GF-D8 (cell line): Measurements from ENCODE around the gene PLCL1.
A peak's percentile ranks its signal among the peaks of the same experiment; 100 is the strongest.

Source experiments
- DNase-seq: peaks from one replicate; lab custom pipeline; 2025; lab: John Stamatoyannopoulos, UW

Gene PLCL1

DNA sequence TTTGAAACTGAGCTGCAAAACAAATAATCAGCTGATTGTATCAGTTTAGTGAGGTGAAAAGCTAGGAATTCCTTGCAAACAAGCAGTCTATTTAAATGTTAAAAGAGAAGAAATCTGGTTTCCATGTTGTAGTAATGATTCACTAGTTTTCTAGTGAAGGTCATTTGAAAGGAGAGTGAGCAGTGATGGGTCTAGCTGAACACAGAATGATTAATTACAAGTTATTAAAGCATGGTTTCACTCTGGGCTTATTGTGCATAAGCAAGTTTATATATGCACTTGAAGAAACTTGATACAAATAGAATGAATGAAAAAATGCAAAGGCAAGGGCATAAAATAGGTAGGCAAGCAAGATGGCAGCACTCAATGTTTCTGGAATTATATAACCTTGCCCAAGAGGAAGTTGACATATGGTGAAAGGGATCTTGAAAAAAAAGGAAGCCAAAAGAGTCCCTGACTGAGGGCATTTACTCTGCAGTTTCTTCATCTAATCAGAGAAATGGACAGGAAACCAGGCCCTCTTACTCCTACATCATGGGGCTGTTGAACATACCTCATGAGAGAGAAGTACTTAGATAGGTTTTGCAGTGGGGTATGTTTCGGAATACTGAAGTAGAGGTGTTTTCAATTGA lies 53.2 kb downstream of the PLCL1 start:
- peak; percentile 70 for DNase-seq

DNA sequence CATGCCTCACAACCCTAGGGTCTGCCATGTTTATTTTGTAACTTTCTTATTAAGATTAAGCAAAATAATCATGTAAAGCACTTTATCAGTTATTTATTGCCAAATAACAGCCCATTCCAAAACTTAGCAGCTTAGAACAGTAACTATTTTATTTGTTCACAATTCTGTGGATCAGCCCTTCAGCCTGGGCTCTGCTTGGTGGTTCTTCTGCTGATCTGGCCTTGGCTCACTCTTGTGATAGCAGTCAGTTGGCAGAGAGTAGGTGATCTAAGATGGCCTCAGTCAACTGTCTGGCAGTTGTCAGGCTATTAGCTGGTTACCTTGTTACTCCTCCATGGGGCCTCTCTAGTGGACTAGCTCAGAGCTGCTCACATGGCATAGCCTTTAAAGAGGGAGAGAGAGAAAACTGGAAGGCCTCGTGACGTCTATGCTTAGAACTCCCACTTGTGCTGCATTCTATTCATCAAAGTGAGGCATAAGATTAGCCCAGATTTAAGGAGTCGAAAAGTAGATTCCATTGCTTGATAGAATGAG lies 54.3 kb downstream of the PLCL1 start:
- no peak for DNase-seq

DNA sequence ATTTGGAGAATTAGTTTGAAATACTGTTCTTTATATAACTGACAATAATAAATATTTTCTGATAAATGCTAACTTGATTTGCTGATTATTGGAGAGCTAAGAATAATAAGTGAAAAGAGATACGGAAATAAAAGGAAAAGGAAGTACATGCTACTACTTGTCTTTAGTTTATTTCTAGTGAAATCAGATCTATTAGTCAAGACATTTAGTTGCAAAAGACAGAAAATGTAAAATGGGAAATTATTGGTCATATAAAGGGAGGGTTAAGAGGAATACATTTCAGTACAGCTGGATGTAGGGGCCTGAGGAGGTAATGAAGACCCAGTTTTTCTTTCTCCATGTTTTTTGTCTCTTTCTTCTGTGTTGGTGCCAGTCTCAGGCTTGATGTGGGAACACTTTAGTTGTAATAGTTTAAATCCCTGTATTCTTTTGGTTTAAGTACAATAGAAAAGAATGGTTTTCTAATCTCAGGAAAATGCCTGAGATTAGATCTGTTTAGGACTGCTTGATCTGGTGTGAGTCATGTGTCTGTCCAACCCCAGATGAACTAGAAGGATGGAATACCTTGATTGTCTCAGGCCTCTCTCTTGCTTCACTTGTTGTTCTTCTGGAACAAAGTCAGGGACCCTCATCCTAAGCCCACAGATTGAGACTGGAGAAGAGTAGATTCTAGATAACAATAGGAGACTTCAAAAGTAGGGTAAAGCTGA lies 58.0 kb downstream of the PLCL1 start:
- DNase-seq, result no peak

DNA sequence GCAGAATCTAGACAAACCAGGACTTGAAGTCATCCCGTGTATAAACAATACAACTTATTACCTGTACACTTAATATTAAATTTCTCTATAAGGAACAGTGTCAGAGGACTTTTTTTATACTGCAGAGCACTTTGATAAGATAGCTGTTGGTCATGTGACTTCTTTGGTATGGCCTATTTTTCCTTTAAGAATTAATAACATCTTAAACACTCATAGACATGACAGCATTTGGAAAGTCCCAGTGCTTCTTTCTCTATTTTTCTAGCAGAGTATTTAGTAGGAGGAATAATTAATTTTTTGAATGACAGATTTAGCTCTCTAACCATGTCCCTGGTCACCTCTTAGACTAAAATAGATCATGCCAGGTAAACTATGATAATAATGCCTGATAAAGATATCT lies 59.4 kb downstream of the PLCL1 start:
- no peak for DNase-seq

DNA sequence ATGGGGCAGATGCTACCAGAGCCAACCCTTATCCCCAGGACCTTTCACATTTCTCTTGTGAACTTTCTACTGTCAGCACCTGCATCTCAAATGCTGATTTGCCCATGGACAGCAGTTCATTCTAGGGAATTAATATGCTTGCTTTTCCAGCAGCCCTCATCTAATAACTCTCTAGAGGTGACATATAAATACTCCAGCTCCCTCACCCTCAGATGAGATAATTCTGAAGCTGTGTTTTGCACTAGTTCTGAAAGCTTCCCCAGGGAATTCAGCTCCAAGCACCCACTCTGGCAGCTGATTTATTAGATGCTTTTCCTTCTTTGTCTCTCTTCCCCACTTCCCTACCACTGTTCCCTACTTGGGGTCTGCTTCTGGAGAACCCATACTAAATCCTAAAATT lies 62.1 kb downstream of the PLCL1 start:
- DNase-seq, result no peak

DNA sequence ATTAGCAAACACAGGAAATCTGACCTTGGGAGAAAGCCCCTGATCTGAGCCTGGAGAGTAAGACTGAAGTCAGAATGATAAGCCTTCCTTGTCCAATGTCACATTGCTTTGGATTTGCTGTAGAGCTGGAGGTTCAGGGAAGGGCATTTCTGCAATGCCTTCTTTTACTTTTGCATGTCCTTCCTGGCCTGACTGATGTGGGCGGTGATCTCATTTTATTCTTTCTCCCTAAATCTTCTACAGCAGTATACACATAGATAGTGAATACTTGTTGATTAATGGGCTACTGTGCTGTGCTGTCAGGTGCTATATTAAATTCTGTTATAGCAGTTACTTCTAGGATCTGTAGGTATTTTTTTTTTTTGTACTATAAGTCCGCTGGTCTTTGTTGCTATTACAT lies 62.6 kb downstream of the PLCL1 start:
- DNase-seq, result no peak

DNA sequence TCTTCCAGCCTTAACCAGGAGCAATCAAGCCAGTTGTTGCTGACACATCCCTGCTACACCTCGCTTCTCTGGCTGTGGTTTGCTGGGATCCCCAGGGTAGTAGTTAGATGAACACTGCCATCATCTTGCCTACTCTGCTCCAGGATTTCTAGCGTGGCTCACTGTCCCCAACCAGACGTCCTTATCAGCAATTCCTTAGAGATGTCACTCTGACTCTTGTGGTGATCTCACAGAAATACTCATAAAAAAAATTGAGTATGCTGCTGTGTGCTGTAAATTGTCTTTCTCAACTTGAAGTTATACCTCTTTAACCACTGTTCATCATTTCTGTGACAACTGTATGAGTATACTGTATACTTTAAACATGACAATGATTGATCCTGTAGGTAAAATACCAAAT lies 63.2 kb downstream of the PLCL1 start:
- no peak for DNase-seq

DNA sequence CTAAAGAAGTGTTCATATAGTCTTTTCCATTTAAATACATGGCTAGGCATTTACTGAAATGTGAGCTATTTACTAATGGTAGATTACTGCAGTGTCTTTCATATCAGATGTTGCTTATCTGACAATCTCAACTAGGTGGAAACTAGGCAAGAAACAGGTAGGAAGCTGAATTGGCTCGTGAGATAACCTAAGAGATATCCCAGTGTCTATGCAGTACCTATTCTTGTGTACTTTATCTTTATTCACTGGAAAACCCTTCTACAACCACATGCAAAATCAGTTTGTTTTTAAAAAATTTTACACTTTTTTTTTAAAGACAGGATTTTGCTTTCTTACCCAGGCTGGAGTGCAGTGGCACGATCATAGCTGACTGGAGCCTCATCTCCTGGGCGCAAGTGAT lies 63.8 kb downstream of the PLCL1 start:
- no peak for DNase-seq

DNA sequence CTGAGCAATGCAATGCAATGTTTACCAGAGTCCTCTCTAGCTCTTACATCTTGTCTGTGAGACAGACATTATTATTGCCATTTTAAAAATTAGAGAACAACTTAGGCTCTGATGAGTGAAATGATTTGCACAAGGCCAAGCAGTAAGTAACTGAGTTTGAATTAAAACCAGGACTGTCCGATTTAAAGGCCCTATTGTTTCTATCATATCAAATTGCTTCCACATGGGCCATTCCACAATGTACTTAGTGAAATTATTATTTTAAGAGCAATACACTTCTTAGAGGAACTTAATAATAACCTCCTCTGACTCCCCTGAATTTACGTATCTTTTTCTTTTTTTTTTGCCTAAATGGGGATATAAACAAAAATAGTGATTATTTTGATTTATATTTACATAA lies 64.6 kb downstream of the PLCL1 start:
- no peak for DNase-seq

DNA sequence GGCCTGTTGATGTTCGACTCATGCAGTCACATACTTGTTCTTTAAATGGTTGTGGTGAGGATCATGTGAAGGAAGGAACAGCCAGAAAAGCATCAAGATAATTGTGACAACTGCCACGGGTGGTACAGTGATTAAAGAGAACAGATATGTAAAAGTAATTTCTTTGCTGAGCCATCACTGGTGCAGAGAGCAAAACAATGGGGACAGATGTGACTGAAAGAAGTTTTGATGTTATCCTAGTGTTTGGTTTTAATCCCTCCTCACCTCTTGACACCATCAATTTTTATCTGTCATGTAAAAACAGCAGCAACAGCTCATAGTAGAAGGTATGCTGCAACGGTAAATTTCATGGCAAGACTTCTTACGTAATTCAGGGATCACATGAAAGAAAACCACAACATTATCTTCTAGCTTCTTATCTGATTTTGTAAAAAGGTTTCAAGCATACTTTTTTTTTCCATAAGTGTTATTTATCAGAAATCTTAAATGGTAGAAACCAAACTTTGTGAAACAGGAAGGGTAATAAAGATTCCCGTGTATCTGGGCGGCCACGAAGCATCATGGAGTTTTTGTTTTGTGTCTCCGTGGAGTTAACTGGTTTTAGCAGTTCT lies 65.2 kb downstream of the PLCL1 start:
- DNase-seq, result peak; percentile 74

DNA sequence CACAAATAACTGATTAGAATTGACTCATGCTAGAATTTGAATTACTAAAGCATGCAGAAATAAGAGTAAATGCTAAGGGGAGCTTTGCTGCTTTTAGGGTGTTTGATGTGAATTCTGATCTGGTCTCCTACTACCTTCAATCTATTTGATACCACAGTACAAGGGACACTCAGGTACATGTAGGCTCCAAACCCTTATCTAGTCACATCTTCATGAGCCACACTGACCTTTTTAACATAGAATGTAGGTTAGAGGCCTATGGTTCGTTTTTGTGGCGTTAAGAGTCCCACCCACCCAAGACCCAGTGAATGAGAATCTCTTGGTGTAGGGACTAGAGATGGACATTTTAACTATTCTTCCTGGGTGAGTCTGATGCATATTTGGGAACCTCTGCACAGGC lies 65.7 kb downstream of the PLCL1 start:
- no peak for DNase-seq

DNA sequence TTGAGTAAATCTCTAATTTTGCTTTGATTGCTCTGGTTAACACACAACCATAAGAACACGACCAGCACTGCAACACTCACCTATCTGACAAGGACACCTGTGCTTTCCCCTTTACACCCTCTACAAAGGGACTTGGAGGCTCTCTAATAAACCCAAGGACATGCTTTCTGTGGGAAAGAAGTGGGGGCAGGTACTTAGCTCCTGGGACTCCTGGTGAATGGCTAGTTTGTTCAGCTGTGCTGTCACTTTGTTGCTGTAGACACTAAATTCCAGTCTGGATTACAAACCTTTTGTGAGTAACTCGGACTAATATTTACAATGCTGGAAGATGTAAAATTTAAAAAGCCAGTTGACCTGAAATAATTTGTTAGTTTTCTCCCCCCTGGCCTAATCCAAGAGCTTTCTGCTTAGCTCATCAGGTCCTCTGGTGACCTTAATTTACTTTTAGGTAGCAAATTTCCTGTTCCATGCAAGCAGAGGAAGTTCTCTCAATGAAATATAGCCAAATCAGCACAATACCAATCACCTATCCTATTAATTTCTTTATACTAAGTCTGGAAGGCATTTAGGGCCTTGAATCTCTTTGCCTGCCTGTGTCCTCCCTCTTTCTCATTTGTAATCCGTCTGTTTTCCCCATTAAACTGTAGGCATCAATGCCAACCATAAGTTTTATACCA lies 67.5 kb downstream of the PLCL1 start:
- no peak for DNase-seq

DNA sequence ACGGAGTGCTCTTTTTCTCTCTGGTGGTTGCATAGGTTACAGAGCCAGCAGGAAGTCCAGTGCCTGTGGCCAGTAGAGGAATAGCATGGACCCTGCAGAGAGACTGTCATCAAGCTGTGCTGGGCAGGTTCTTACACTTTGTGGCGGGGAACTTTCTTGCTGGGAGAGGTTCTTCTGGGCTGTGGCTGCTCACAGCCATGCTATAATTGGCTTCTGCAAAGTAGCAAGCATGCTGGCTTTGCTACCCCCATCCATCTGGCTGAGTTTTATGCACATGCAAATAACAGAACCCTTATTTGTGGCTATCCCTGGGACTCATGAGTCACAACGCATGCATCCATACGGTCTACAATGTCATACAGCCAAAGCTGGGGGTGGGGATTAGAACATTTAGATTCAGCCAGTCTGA lies 68.9 kb downstream of the PLCL1 start:
- no peak for DNase-seq

DNA sequence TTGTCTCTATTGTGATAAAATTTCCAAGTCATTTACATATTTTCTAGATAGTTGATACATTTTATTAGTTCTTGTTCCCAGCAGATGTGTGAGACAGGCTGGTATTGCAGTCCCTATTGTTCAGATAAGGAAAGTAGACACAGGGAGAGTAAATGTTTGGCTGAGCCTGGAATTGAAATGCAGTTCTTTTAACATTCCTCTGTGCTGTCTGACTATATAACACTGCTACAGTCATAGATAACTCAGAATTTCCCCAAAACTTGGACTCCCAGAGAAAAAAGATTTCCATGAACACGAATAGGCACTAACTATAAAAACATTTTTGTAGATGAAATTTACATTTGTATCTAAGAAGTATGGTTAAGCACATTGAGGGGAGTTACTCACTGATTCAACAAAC lies 71.4 kb downstream of the PLCL1 start:
- DNase-seq, result no peak

DNA sequence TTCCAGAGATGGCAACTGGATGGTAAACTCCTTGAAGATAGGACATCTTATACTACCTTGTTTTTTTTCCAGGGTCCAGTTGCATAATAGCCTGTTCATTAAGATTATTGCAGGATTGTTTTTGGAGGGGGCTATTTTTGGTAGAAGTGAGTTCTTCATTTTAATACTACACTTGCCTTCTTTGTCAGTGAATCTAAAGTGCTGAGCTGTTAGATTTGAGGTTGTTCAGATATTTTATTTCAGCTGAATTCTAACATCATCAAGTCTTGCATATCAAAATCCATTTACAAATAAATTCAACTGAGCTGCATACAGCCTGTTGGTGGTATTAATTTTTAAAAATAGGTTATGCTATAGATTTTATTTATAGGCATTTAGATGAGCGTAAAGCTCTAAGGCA lies 72.1 kb downstream of the PLCL1 start:
- no peak for DNase-seq

DNA sequence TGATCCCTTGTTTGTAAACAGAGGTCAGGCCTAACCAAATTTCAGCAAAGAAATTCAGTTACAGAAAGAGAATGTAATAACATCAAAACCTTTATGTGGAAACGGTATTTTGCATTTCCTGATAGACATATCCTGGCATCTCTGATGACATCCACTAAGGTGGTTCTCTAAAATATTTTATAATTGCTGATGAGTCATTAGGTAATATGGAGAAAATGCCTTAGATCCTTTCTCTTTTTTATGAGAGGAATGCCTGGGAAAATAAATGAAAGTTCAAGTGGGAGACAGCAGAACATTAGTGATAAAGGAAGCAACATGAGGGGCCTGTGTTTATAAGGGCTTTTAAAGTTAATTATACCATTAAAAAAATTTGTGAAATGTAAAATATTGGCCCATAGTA lies 72.6 kb downstream of the PLCL1 start:
- no peak for DNase-seq

DNA sequence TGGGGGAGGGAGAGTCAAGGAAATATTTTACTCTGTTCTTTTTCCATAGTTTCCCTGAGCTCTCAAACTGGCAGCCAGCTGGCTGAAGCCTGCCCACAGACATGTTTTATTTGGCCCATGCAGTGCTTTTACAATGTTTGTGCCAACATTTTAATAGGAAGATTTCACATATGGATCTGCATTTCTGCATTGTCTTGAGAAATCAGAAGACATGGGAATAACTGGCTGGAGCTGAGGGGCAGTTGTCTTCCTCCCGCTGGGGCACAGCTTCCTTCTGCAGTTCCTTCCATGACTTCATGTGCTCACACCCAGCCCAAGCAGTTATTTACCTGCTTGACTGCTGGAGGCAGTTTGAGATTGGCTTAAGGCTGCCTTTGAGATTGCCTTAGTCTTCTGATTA lies 74.4 kb downstream of the PLCL1 start:
- DNase-seq, result no peak

DNA sequence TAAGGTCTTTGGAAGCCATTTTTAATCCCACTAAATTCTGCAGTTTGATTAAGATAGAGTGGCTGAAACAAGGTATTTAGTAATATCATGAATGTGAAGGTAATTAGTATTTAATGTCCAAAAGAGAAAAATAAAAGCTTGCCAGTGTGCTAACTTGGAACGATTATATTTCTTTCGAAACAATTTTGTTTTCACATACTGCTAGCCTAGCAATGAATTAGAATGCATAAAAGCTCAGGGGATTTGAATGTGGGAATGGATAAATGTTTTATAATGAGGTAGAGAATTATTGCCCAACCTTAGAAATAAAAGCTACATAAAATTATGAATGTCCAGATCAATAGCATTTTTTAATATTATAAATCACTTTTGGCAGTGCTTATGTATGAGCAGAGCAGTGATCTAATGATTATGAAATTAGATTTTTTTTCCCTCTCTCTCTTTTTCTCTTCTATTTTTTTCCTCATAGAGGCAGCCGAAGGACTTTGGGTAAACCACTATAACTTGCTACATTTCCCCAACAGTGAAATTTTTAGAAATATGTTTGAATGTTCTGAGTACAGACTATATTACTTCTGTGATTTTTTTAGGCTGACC lies 75.5 kb downstream of the PLCL1 start:
- no peak for DNase-seq

DNA sequence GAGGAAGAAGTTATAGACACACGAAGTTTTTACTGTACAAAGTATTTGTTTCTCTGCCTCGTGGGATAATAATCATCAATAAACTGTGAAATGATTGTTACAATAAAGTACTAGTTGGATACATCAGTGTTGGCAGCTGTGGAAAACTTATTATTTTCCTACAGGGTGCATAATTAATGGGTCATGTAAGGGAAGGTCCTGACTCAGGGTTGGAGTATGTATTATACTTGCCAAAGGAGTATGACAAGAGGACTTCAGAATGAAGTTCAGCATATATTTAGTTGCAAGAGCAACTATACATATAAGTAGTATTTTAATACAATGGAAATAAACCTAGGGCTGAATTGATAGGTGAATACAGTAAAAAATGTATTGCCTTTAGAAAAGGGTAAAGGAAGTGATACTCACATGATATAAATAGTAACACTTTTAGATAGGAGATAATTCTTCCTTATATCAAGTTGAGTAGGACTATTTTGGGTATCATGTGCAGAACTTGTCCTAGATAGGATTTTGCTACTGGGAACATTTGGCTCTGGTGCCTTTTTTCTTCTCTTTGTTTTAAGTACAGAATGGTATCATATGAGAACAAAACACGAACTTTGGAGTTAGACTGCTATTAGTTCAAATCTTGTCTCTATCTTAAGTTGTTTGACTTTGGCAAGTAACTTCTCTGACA lies 79.1 kb downstream of the PLCL1 start:
- no peak for DNase-seq

DNA sequence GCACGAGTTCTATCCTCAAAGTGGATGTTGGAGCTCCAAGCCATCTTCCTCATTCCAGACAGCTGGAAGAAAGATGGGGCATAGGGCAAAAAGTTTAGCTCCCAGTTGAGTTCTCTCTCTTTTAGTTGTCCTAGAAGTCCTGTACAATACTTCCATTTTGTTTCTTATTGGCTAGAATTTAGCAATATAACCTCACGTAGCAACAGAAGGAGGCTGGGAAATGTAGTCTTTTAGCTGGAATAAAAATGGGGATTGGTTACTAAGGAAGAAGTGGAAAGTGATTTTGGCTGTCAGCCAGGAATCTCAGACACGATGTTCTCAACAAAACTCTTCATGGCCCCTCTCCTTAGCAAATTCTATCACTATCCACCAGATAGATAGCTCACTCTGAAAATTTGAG lies 79.9 kb downstream of the PLCL1 start:
- DNase-seq, result no peak

DNA sequence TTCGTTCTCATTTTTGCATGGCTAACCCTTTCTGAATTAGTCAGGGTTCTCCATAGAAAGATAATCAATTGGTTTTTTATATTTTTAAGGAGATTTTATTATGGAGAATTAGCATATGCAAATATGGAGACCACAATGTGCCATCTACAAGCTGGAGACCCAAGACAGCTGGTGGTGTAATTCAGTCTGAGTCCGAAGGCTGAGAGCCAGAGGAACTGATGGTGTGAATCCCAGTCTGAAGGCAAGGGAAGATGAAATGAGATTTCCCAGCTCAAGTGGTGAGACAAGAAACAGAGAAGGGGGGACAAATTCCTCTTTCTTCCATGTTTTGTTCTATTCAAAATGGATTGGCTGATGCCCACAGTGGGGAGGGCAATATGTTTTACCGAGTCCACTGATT lies 80.7 kb downstream of the PLCL1 start:
- DNase-seq, result no peak

DNA sequence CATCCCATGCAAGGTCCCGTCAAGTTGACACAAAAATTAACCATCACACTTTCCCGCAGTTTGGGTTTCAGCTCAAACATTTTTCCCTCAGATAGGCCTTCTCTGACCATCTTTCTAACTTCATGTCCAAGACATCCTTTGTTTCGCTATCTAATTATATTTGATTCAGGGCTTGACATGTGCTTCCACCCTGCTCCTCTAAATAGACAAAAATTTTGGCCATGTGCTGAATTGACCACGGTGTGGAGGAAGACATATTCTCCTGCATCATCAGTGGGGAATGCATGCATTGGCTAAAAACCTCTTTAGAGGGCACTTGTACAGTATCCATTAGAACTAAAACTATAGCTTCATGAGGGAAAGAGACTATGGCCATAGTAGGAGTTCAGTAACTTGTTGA lies 81.2 kb downstream of the PLCL1 start:
- no peak for DNase-seq
